ENCODE data around the gene OR4L1. TPM values are rescaled to one million over a fixed set of nuclear protein-coding genes. Genes with fewer than 3 reads are reported as not detected.
"Not testable (repeated sequence)": the region's sequence is repeated elsewhere in the genome, so short reads cannot be mapped to it uniquely, and the experiment has no call there.

Gene OR4L1
- total RNA-seq, 2 donors from 2014 or later: not detected

DNA sequence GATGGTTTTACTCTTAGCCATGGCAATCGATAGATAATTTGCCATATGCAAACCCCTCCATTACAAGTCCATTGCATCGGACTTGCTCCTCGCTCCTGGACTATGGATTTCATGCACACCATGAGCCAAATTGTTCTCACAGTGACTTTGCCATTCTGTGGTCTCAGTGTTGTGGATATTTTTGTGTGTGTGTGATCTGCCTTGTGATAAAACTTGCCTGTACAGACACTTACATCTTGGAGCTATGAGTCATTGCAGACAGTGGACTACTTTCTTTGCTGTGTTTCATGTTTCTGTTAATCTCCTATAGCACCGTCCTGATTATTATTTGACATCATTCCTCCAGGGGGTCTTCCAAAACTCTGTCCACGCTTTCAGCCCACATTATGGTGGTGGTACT, 15.6 kb upstream of the OR4L1 start:
- H3K4me1 ChIP-seq (replicated peaks): no peaks in the 10 kb centered on the region
- no peak for DNase-seq (ENCODE audit: low spot score)
- H3K9me3 ChIP-seq: no peaks in the 10 kb centered on the region
- intact Hi-C loops (cut with DNase I): no loop called here
- no peak for TF ChIP-seq POLR2AphosphoS5 (IDR thresholded peaks at IDR 0.05)
- no peak for TF ChIP-seq POLR2A (IDR thresholded peaks at IDR 0.05)
- TF ChIP-seq, protein P1, sequence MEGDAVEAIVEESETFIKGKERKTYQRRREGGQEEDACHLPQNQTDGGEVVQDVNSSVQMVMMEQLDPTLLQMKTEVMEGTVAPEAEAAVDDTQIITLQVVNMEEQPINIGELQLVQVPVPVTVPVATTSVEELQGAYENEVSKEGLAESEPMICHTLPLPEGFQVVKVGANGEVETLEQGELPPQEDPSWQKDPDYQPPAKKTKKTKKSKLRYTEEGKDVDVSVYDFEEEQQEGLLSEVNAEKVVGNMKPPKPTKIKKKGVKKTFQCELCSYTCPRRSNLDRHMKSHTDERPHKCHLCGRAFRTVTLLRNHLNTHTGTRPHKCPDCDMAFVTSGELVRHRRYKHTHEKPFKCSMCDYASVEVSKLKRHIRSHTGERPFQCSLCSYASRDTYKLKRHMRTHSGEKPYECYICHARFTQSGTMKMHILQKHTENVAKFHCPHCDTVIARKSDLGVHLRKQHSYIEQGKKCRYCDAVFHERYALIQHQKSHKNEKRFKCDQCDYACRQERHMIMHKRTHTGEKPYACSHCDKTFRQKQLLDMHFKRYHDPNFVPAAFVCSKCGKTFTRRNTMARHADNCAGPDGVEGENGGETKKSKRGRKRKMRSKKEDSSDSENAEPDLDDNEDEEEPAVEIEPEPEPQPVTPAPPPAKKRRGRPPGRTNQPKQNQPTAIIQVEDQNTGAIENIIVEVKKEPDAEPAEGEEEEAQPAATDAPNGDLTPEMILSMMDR (IDR thresholded peaks at IDR 0.05): no peak
- no peaks in the 10 kb centered on the region for H3K36me3 ChIP-seq
- H3K27me3 ChIP-seq (replicated peaks; ENCODE audit: insufficient read depth): no peaks in the 10 kb centered on the region
- no peak overlapping the region for H3K4me3 ChIP-seq
- 84% methylated on average over 5 of the region's 5 CpGs for WGBS
- no peak overlapping the region for H3K27ac ChIP-seq

DNA sequence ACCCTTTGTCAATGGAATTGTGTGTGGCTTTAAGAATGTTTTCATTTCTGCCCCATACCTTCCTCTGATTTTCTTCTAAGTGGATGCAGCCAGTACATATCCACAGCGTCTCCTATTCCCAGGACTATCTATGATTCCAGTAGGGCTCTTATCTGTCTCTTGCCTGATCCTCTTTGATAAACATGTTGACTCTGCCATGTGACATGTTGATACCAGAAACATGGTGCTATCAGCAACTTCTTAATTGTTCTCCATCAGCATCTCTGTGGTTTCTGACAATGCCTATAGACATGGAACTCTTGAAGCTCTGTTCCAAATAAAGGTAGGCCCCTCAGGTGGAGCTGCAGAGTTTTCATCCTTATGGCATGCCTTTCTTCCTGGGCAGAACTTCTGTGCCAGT, 11.6 kb upstream of the OR4L1 start:
- Histone ChIP-seq H3K36me3 (no peaks in the 10 kb centered on the region), H3K9me3 (no peaks in the 10 kb centered on the region), H3K4me3 (no peak overlapping the region), H3K4me1 (replicated peaks) (no peaks in the 10 kb centered on the region), H3K27ac (no peak overlapping the region), H3K27me3 (replicated peaks; ENCODE audit: insufficient read depth) (no peaks in the 10 kb centered on the region)
- 82% methylated on average over 1 of the region's 1 CpG for WGBS
- intact Hi-C loops (cut with DNase I): no loop called here
- DNase-seq (ENCODE audit: low spot score): no peak
- TF ChIP-seq, protein P1 (IDR thresholded peaks at IDR 0.05): no peak
- no peak for TF ChIP-seq POLR2A (IDR thresholded peaks at IDR 0.05)
- no peak for TF ChIP-seq POLR2AphosphoS5 (IDR thresholded peaks at IDR 0.05)

DNA sequence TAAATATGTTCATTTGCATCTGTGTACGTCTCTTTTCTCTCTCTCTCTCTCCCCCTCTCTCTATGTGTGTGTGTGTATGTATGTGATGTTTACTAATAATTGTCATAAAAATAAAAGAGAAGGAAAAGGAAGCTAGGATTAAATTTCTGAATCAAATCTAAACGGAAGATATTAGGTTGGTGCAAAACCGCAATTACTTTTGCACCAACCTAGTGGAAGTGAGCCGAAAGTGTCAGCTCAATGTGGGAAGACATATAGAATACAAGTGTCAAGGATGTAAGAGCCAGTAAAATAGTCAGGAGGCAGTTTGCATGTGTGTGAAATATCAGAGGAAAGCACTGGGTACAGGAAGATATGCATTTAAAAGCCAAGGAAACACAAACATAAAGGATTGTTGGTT, 32.2 kb downstream of the OR4L1 start:
- Histone ChIP-seq H3K27ac (no peak overlapping the region), H3K27me3 (replicated peaks; ENCODE audit: insufficient read depth) (no peaks in the 10 kb centered on the region), H3K9me3 (no peaks in the 10 kb centered on the region), H3K4me1 (replicated peaks) (no peaks in the 10 kb centered on the region), H3K4me3 (no peak overlapping the region), H3K36me3 (no peaks in the 10 kb centered on the region)
- WGBS: 23% methylated on average over 4 of the region's 4 CpGs
- intact Hi-C loops (cut with DNase I): no loop called here
- DNase-seq (ENCODE audit: low spot score): no peak
- TF ChIP-seq POLR2AphosphoS5 (IDR thresholded peaks at IDR 0.05) (no peak), POLR2A (IDR thresholded peaks at IDR 0.05) (no peak)
- TF ChIP-seq, protein P1 (IDR thresholded peaks at IDR 0.05): no peak

DNA sequence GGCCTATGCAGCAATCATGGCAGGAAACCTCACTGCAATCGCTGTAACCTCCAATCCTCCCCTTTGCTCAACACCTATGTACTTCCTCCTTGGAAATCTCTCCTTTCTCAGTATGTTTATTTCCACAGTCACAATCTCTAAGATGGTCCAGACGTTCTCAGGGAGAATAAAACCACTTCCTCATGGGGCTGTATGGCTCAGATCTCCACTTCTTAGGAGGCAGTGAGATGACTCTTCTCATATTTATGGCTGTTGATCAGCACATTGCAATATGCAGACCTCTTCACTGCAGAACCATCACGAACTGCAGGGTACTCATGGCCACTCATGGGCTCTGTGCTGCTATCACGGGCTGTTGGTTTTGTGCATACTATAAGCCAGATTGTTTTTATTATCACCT, 33.6 kb downstream of the OR4L1 start:
- intact Hi-C loops (cut with DNase I): no loop called here
- Histone ChIP-seq H3K27ac (no peak overlapping the region), H3K27me3 (replicated peaks; ENCODE audit: insufficient read depth) (no peaks in the 10 kb centered on the region), H3K9me3 (no peaks in the 10 kb centered on the region), H3K4me3 (no peak overlapping the region), H3K4me1 (replicated peaks) (no peaks in the 10 kb centered on the region), H3K36me3 (no peaks in the 10 kb centered on the region)
- no peak for DNase-seq (ENCODE audit: low spot score)
- WGBS: 38% methylated on average over 4 of the region's 4 CpGs
- TF ChIP-seq POLR2AphosphoS5 (IDR thresholded peaks at IDR 0.05) (no peak), POLR2A (IDR thresholded peaks at IDR 0.05) (no peak)
- TF ChIP-seq, protein P1 (IDR thresholded peaks at IDR 0.05): no peak

DNA sequence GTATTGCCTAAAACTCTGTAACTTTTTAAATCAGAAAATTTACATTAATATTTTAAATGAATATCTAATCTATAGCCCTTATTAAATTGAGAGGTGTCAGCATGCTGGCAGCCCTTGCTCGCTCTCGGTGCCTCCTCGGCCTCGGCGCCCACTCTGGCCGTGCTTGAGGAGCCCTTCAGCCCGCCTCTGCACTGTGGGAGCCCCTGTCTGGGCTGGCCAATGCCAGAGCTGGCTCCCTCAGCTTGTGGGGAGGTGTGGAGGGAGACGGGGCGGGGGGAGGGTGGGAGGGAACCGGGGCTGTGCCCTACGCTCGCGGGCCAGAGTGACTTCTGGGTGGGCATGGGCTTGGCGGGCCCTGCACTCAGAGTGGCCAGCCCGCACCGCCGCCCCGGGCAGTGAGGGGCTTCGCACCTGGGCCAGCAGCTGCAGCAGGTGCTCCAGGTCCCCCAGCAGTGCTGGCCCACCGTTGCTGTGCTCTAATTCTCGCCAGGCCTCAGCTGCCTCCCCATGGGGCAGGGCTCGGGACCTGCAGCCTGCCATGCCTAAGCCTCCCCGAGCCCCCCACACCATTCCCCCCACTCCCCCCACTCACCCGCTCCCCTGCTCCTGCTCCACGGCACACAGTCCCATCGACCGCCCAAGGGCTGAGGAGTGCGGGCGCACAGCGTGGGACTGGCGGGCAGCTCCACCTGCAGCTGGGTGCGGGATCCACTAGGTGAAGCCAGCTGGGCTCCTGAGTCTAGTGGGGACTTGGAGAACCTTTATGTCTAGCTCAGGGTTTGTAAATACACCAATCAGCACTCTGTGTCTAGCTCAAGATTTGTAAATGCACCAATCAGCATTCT, 39.3 kb downstream of the OR4L1 start:
- intact Hi-C loops (cut with DNase I); H3K4me3 ChIP-seq; H3K9me3 ChIP-seq; H3K27ac ChIP-seq; H3K4me1 ChIP-seq (replicated peaks); H3K27me3 ChIP-seq (replicated peaks; ENCODE audit: insufficient read depth); DNase-seq (ENCODE audit: low spot score); H3K36me3 ChIP-seq: not testable (repeated sequence)
- WGBS: 88% methylated on average over 32 of the region's 32 CpGs

All from prostate gland (tissue), 2 donors.